ENCODE data around the gene ZSWIM6. TPM values are rescaled to one million over a fixed set of nuclear protein-coding genes. Genes with fewer than 3 reads are reported as not detected.
"Not testable (repeated sequence)": the region's sequence is repeated elsewhere in the genome, so short reads cannot be mapped to it uniquely, and the experiment has no call there.

ZSWIM6 gene
- total and polyA plus RNA-seq, 12 donors, result 2.1 to 10.3 (median 6.7) TPM

GRCh38 chr5:61417340-61417739, 85.3 kb downstream of the ZSWIM6 start:
- no peaks in the 10 kb centered on the region for H3K27me3 ChIP-seq
- H3K9me3 ChIP-seq, result peaks cover 0 to 13% (median 0%) of the 10 kb centered on the region in 11 donors
- WGBS, 2 donors, result 66 to 80% methylated on average over 3 of the region's 3 CpGs
- no peak overlapping the region for H3K27ac ChIP-seq
- TF ChIP-seq CTCF (IDR thresholded peaks at IDR 0.05), result no peak
- DNase-seq (no peak), ATAC-seq (no peak)
- intact Hi-C loops (cut with DNase I), result no loop called here
- no peaks in the 10 kb centered on the region for H3K36me3 ChIP-seq
- peaks cover 0 to 29% (median 7%) of the 10 kb centered on the region in 9 donors for H3K4me1 ChIP-seq
- H3K4me3 ChIP-seq, result no peak overlapping the region

- no peak for TF ChIP-seq CTCF (IDR thresholded peaks at IDR 0.05)
Measured at GRCh38 chr5:61417851-61418250, 85.8 kb downstream of the ZSWIM6 start.

GRCh38 chr5:61419106-61419505, 87.0 kb downstream of the ZSWIM6 start:
- ATAC-seq, result no peak
- H3K4me1 ChIP-seq, result peaks cover 6 to 42% (median 17%) of the 10 kb centered on the region in 9 donors
- intact Hi-C loops (cut with DNase I), result no loop called here

More at GRCh38 chr5:61417851-61418250, 85.8 kb downstream of the ZSWIM6 start:
- Histone ChIP-seq H3K4me1 (peaks cover 0 to 30% (median 7%) of the 10 kb centered on the region in 9 donors), H3K27ac (no peak overlapping the region), H3K36me3 (no peaks in the 10 kb centered on the region), H3K4me3 (no peak overlapping the region), H3K27me3 (no peaks in the 10 kb centered on the region), H3K9me3 (peaks cover 0 to 15% (median 0%) of the 10 kb centered on the region in 11 donors)
- WGBS, 2 donors, result 78 to 91% methylated on average over 1 of the region's 1 CpG
- no peak for DNase-seq
- no peak for ATAC-seq
- intact Hi-C loops (cut with DNase I), result no loop called here

GRCh38 chr5:61420016-61420415, 88.0 kb downstream of the ZSWIM6 start:
- H3K27ac ChIP-seq, result no peak overlapping the region
- H3K4me3 ChIP-seq, result no peak overlapping the region
- H3K4me1 ChIP-seq, result peaks cover 6 to 49% (median 19%) of the 10 kb centered on the region in 9 donors
- intact Hi-C loops (cut with DNase I), result no loop called here
- WGBS, 2 donors, result 90 to 92% methylated on average over 1 of the region's 1 CpG
- DNase-seq, result no peak
- ATAC-seq, result no peak
- no peaks in the 10 kb centered on the region for H3K36me3 ChIP-seq
- H3K27me3 ChIP-seq, result no peaks in the 10 kb centered on the region
- peaks cover 0 to 15% (median 0%) of the 10 kb centered on the region in 11 donors for H3K9me3 ChIP-seq
- no peak for TF ChIP-seq CTCF (IDR thresholded peaks at IDR 0.05)

More at GRCh38 chr5:61419106-61419505, 87.0 kb downstream of the ZSWIM6 start:
- no peak for TF ChIP-seq CTCF (IDR thresholded peaks at IDR 0.05)
- H3K27ac ChIP-seq, result no peak overlapping the region
- H3K9me3 ChIP-seq, result peaks cover 0 to 15% (median 0%) of the 10 kb centered on the region in 11 donors
- DNase-seq, result no peak
- no peaks in the 10 kb centered on the region for H3K27me3 ChIP-seq
- no peak overlapping the region for H3K4me3 ChIP-seq
- 93 to 96% methylated on average over 2 of the region's 2 CpGs for WGBS, 2 donors
- no peaks in the 10 kb centered on the region for H3K36me3 ChIP-seq

GRCh38 chr5:61421262-61421661, 89.2 kb downstream of the ZSWIM6 start:
- H3K4me3 ChIP-seq; DNase-seq; H3K27me3 ChIP-seq; ATAC-seq; H3K27ac ChIP-seq; H3K36me3 ChIP-seq; intact Hi-C loops (cut with DNase I): not testable (repeated sequence)
- Histone ChIP-seq H3K9me3 (peaks cover 0 to 15% (median 0%) of the 10 kb centered on the region in 11 donors), H3K4me1 (peaks cover 11 to 49% (median 20%) of the 10 kb centered on the region in 9 donors)

All from heart right ventricle (tissue), 16 donors.